Omental fat pad (tissue), 4 donors: ENCODE measurements around the gene PRR7. TPM values are rescaled to one million over a fixed set of nuclear protein-coding genes. Genes with fewer than 3 reads are reported as not detected.

ENCODE experiments used
- ATAC-seq: fragments of 150-250 bp; one replicate; pipeline ENCODE4 v1.9.1; 2016; ENCODE audit warnings: mild to moderate bottlenecking, moderate library complexity; ENCODE audit not compliant: low FRiP score
- DNase-seq: peaks from one replicate; pipeline ENCODE4 v3.0.0-alpha.2; 2019; ENCODE audit warnings: low spot score
- total RNA-seq, 4 donors: library from RNA; depleted of rRNA; stranded (reverse); fragments of >200 nt; gene quantifications; one replicate each; pipeline ENCODE4 v1.1.0, GENCODE V29; 2016
- TF ChIP-seq, protein P1 (sequence below), 3 donors: fragments of 450-650 bp; IDR thresholded peaks; one replicate each; pipeline ENCODE4 v1.5.1; 2016 to 2017; ENCODE audit warnings: antibody characterized with exemption in 3 of 3, mild to moderate bottlenecking in 3 of 3, moderate library complexity in 2 of 3

Gene PRR7
- total RNA-seq, 4 donors from 2014 or later: 1.6 to 2.8 (median 2.1) TPM; not detected in 1

DNA sequence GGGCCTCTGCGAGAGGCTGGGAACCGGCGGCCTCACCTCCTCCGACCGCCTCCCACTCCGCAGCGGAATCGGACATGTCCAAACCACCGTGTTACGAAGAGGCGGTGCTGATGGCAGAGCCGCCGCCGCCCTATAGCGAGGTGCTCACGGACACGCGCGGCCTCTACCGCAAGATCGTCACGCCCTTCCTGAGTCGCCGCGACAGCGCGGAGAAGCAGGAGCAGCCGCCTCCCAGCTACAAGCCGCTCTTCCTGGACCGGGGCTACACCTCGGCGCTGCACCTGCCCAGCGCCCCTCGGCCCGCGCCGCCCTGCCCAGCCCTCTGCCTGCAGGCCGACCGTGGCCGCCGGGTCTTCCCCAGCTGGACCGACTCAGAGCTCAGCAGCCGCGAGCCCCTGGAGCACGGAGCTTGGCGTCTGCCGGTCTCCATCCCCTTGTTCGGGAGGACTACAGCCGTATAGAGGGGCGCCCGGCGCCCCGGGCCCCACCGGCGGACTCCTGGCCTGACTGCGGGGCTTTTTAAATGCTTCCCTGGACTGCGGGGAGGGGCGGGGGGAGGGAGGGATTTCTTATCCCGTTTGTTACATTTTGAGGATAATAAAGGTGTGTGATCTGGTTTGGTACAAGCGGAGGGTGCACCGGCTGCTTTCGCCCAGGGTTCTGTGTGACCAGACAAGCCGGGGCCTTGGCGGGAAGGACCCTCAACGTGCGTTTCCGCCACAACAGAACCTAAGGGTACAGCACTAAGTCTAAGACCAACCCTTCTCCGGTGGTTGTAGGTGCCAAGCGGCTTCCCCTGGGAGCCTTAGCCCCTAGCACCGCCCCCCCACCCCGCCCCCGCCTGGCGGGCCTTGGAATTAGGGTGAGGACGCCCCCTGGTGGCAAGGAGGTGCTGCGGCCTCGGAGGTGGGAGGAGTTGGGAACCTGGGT lies 9.3 kb downstream of the PRR7 start:
- peak; percentile 97 for DNase-seq
- TF ChIP-seq, protein P1, sequence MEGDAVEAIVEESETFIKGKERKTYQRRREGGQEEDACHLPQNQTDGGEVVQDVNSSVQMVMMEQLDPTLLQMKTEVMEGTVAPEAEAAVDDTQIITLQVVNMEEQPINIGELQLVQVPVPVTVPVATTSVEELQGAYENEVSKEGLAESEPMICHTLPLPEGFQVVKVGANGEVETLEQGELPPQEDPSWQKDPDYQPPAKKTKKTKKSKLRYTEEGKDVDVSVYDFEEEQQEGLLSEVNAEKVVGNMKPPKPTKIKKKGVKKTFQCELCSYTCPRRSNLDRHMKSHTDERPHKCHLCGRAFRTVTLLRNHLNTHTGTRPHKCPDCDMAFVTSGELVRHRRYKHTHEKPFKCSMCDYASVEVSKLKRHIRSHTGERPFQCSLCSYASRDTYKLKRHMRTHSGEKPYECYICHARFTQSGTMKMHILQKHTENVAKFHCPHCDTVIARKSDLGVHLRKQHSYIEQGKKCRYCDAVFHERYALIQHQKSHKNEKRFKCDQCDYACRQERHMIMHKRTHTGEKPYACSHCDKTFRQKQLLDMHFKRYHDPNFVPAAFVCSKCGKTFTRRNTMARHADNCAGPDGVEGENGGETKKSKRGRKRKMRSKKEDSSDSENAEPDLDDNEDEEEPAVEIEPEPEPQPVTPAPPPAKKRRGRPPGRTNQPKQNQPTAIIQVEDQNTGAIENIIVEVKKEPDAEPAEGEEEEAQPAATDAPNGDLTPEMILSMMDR (IDR thresholded peaks at IDR 0.05): peak in 2 of 3 donors; percentile 31 to 44
- peak; percentile 43 for ATAC-seq

DNA sequence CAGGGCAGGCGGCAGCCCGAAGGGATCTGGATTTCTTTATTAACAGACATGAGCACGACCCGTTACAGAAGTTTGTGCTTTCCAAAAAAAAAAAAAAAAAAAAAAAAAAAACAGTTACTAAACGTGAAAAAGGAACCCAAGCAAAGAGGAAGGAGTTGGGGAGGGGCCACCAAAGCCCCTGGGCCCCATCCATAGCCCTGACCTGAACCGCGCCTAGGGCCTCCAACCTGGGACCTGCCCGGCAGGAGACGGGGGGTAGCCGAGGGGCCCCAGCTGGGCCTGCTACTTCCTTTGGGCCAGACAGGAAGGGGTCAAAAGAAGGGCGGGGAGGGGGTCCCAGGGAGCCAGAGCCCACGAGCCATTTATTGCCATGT lies 10.0 kb downstream of the PRR7 start:
- no peak for DNase-seq
- TF ChIP-seq, protein P1 (IDR thresholded peaks at IDR 0.05): no peak
- no peak for ATAC-seq

DNA sequence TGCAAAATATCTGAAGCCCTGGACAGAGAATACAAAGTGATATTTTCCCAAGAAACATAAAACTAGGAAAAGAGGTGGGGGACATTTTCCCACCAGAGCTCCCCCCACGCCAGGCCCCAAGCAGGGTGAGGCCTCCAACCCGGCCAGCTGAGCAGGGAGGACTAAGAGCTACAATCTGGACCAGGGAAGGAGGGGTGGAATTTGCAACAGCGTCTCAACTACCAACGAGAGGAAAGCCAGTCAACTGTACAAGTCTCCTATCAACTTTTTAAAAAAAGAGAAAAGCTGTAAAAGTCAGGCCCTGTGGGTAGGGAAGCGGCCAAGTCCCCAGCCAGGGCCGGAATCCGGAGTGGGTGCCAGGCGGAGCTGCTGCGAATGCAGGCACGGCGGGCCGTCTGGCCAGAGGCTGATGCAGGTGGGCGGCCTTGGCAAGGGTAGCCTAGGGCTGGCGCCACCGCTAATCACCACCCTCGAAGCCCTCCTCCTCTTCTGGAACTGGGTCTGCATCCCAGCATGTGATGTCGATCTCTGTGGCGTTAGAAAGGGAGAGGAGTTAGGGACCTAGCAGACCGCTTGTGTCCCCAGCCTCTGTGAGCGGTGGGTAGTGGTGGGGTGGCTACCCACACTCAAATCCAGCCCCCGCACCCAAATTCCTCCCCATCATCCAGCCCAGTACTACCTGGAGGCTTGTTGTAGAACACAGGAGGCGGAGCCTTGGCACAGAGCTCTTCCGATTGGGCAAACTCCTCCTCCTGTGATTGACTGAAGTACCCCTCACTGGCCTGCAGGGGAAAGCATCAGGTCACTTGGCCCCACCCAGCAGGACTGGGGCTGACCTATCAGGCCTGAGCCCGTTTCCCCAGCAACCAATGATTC lies 10.6 kb downstream of the PRR7 start:
- DNase-seq: no peak
- peak; percentile 45 for ATAC-seq
- TF ChIP-seq, protein P1 (IDR thresholded peaks at IDR 0.05): peak in 2 of 3 donors; percentile 38 to 59

DNA sequence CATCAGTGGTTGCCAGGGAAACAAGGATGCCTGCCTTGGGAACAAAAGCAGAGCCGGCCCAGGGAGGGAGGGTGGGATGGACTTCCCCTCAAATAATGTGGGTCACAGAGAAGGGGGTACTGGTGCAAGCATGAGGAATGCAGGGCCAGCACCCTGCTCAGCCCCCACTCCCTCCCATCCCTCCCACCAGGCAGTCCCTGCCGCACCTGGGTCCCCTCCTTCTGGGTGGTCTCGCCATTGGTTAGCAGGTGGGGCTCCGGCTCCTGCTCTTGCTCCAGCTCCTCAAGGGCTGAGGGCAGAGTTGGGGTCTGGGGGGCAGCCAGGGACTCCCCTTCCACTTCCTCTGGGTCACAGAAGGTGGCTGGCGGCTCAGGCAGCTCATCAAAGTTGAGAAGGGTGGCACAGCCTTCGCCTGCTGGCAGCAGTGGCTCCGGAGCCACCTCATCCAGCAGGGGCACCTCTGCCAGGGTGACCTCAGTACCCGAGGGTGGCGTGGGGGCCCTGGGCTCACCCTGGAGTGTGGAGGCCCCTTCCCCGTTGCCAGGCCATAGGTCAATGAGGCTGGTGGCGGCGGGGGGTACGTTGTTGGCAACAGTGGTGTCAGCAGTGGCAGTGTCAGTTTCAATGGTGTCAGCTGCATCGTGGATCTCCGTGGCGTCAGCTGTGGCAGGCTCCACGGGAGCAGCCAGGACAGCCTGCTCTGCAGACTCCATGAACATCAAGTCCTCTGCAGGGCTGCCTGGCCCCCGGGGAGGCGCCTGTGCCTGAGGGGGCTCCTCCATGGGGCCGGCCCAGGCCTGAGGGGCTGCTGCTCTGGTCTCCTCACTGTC lies 11.5 kb downstream of the PRR7 start:
- TF ChIP-seq, protein P1 (IDR thresholded peaks at IDR 0.05): no peak
- ATAC-seq (no peak), DNase-seq (no peak)

DNA sequence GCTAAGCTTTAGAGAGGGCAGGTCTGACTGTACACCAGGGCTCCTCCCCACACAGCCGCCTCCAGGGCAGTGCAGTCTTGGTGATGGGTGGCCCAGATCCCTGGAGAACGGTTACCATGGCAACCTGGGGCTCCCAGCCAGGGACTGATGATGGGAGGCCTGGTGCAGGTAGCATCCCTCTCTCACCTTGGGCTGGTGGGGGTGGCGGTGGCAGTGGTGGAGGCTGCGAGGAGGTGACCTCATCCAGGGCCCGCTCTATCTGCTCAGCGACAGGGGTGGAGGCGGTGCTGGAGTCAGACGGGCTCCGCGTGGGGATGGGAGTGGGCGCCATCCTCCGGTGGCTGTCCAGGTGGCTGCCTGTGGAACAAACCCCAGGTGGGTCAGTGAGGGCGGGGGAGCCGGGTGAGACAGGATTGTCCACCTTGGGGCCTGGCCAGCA lies 12.3 kb downstream of the PRR7 start:
- TF ChIP-seq, protein P1 (IDR thresholded peaks at IDR 0.05): no peak
- ATAC-seq (no peak), DNase-seq (no peak)

DNA sequence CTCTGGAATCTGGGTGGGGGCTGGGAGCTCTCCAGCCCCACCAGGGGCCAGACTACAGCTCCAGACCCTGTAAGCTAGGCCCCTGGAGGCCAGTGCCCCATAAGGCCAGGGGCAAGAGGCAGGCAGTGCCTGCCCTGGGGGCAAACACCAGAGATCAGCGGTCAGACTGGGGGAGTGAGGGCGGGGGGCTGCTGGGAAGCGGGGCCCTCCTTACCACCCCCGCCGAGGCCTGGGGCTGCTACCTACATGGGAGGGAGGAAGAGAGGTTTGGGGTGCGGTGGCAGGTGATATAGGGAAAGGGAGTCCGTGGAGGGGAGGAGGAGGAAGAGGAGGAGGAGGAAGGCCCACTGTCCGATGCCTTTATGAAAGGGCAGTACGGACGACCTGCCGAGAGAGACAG lies 12.7 kb downstream of the PRR7 start:
- TF ChIP-seq, protein P1 (IDR thresholded peaks at IDR 0.05): no peak
- no peak for DNase-seq
- ATAC-seq: no peak
